Keratinocyte (primary cell): Measurements from ENCODE around the gene CDT1. TPM values are rescaled to one million over a fixed set of nuclear protein-coding genes. Genes with fewer than 3 reads are reported as not detected.

Experiments used
- DNase-seq: peaks from one replicate; pipeline ENCODE4 v3.0.0-alpha.2; 2011; ENCODE audit warnings: low read depth, missing footprints, low spot score
- FAIRE-seq: peaks from 2 replicates; lab custom pipeline; 2011; peaks lifted over from hg19 to GRCh38; lab: Jason Lieb, UNC
- H2AFZ ChIP-seq: 2 replicates; pipeline ENCODE4 v1.6.0; 2012; ENCODE audit warnings: low read length, control low read depth, inconsistent platforms; ENCODE audit not compliant: control insufficient read depth
- H3K27ac ChIP-seq: 2 replicates; pipeline ENCODE4 v1.5.1; 2011; ENCODE audit warnings: low read length; ENCODE audit not compliant: control insufficient read depth, insufficient read depth
- H3K27me3 ChIP-seq: 3 replicates; pipeline ENCODE4 v1.6.0; 2011; ENCODE audit warnings: low read length; ENCODE audit not compliant: control insufficient read depth, insufficient read depth; ENCODE audit errors: extremely low read depth
- H3K36me3 ChIP-seq, 2 experiments: 2 replicates in 1 of 2; 3 replicates in 1 of 2; pipeline ENCODE4 v1.5.1; 2011; ENCODE audit warnings: low read length in 2 of 2, mild to moderate bottlenecking in 1 of 2; ENCODE audit not compliant: control insufficient read depth in 2 of 2, insufficient read depth in 2 of 2; ENCODE audit errors: extremely low read depth in 1 of 2
- H3K4me1 ChIP-seq: 3 replicates; pipeline ENCODE4 v1.5.1; 2011; ENCODE audit warnings: low read length; ENCODE audit not compliant: control insufficient read depth, insufficient read depth; ENCODE audit errors: extremely low read depth
- H3K4me2 ChIP-seq: 3 replicates; pipeline ENCODE4 v1.6.0; 2011; ENCODE audit warnings: low read depth, low read length; ENCODE audit not compliant: control insufficient read depth, insufficient read depth; ENCODE audit errors: extremely low read depth
- H3K4me3 ChIP-seq, 3 experiments: fragments of 200-600 bp in 1 of 3; sonication (generic) in 1 of 3; 2 replicates in 2 of 3; 3 replicates in 1 of 3; pipeline ENCODE4 v1.5.1; 2011 to 2016; ENCODE audit warnings: low read length in 3 of 3, mild to moderate bottlenecking in 3 of 3, control low read depth in 2 of 3, inconsistent platforms in 1 of 3, low read depth in 1 of 3, mixed read lengths in 1 of 3, mixed run types in 1 of 3, moderate library complexity in 1 of 3; ENCODE audit not compliant: control insufficient read depth in 2 of 3, insufficient read depth in 2 of 3; ENCODE audit errors: extremely low read depth in 1 of 3
- H3K79me2 ChIP-seq: 2 replicates; pipeline ENCODE4 v1.6.0; 2012; ENCODE audit warnings: low read length; ENCODE audit not compliant: control insufficient read depth, insufficient read depth
- H3K9ac ChIP-seq: 3 replicates; pipeline ENCODE4 v1.6.0; 2011; ENCODE audit warnings: low read length; ENCODE audit not compliant: control insufficient read depth, insufficient read depth; ENCODE audit errors: extremely low read depth
- H3K9me1 ChIP-seq: 3 replicates; pipeline ENCODE4 v1.6.0; 2011; ENCODE audit warnings: low read length; ENCODE audit not compliant: control insufficient read depth, insufficient read depth; ENCODE audit errors: extremely low read depth
- H3K9me3 ChIP-seq: 2 replicates; pipeline ENCODE4 v1.5.1; 2012; ENCODE audit warnings: low read depth, low read length; ENCODE audit not compliant: control insufficient read depth
- H4K20me1 ChIP-seq: 3 replicates; pipeline ENCODE4 v1.6.0; 2011; ENCODE audit warnings: low read length; ENCODE audit not compliant: control insufficient read depth, insufficient read depth; ENCODE audit errors: extremely low read depth
- CTCF ChIP-seq, 3 experiments: IDR thresholded peaks in 1 of 3; conservative IDR thresholded peaks in 1 of 3; optimal IDR thresholded peaks in 1 of 3; 2 replicates in 2 of 3; 3 replicates in 1 of 3; pipeline versions ENCODE3 to v1.5.1; 2011; ENCODE audit warnings: low read length in 3 of 3, mild to moderate bottlenecking in 3 of 3, moderate library complexity in 2 of 3, control low read depth in 1 of 3, inconsistent platforms in 1 of 3; ENCODE audit not compliant: insufficient read depth in 2 of 3; ENCODE audit errors: extremely low read depth in 1 of 3
- EZH2 ChIP-seq: IDR thresholded peaks from one replicate; pipeline ENCODE4 v1.6.1; 2012; ENCODE audit warnings: inconsistent platforms, mild to moderate bottlenecking, low read length, moderate library complexity
- dilution Hi-C: fragments of 300-500 bp; cut with MboI; formaldehyde crosslinking; loops from one replicate; pipeline ENCODE4 v1.7.0; 2020; ENCODE audit warnings: low sequenced_read_pairs; ENCODE audit not compliant: extremely low pct_ligation_motif_present
- polyA plus RNA-seq, 5 experiments: library from polyadenylated mRNA; depleted of rRNA in 3 of 5; stranded (reverse) in 3 of 5; stranded (forward) in 1 of 5; unstranded in 1 of 5; fragments of >200 nt; gene quantifications; 1 replicate in 1 of 5; 2 replicates in 3 of 5; 3 replicates in 1 of 5; pipeline versions ENCODE4 v1.2.1 to v1.2.3, GENCODE V29; 2011 to 2012; ENCODE audit warnings: missing spikeins in 2 of 5, low read depth in 1 of 5, low replicate concordance in 1 of 5

Gene CDT1
- polyA plus RNA-seq, 1 donor (not counting 4 experiments of a cell fraction or from before 2014, with no cell fraction given): 2.0 TPM

DNA sequence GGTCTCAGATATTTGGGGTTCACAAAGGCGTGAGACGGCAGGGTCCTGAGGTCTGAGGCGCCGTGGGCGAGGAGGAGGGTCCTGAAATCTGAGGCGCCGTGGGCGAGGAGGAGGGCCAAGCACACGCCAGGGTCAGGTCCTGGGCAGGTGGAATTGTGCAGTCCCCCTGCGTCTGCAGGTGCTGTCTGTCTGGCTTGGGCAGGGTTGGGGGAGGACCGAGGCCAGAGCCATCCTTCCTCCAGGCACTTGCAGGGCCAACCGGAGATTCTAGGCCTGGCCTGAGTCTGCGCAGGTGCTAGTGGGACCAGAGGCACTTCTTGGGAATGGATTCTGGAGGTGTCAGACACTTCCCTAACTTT lies 10.5 kb downstream of the CDT1 start:
- dilution Hi-C loops: no loop called here
- H3K4me3 ChIP-seq: no peak overlapping the region

DNA sequence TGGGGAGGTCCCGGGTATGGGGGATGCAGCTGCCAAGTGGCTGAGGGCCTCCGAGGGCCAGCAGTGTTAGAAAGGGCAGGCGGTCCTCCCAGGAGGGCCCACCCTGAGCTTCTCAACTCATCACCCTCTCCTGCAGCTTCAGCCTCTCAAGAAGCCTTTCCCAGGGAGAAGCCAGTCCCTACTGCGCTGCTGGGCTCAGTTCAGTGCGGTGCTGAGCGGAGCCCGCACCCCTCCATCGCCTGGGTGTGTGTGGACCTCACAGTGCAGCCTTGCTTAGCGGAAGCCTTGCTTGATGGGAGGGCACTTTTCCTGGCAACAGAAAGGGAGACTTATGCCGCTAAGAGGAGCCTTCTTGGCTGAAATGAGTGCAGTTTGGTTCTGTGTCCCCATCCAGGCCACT lies 11.6 kb downstream of the CDT1 start:
- Histone ChIP-seq H3K79me2 (peaks cover 10% of the 10 kb centered on the region), H3K4me3 (no peak overlapping the region), H3K27me3 (no peaks in the 10 kb centered on the region), H2AFZ (no peak overlapping the region), H3K4me2 (no peak overlapping the region), H4K20me1 (no peaks in the 10 kb centered on the region), H3K9me1 (no peaks in the 10 kb centered on the region), H3K9ac (no peak overlapping the region), H3K36me3 (peaks cover 0 to under 1% of the 10 kb centered on the region in 2 experiments), H3K9me3 (no peaks in the 10 kb centered on the region), H3K27ac (no peak overlapping the region), H3K4me1 (peaks cover 26% of the 10 kb centered on the region)
- no peak for FAIRE-seq
- TF ChIP-seq EZH2 (no peak), CTCF (optimal IDR thresholded peaks at IDR 0.05 in 1 of 3, IDR thresholded peaks at IDR 0.05 in 1 of 3, conservative IDR thresholded peaks at IDR 0.05 in 1 of 3; ENCODE audit: extremely low read depth in 1 of 3, insufficient read depth in 2 of 3, low read length in 3 of 3) (no peak)
- dilution Hi-C loops: no loop called here
- DNase-seq: no peak

More for the DNA sequence above, 10.5 kb downstream of the CDT1 start:
- no peaks in the 10 kb centered on the region for H3K9me3 ChIP-seq
- FAIRE-seq (no peak), DNase-seq (no peak)
- H3K79me2 ChIP-seq: peaks cover 19% of the 10 kb centered on the region
- peaks cover 5 to 10% of the 10 kb centered on the region in 2 experiments for H3K36me3 ChIP-seq
- no peaks in the 10 kb centered on the region for H3K27me3 ChIP-seq
- H3K9ac ChIP-seq: no peak overlapping the region
- H3K4me1 ChIP-seq: peaks cover 33% of the 10 kb centered on the region
- peaks cover 4% of the 10 kb centered on the region for H3K9me1 ChIP-seq
- H4K20me1 ChIP-seq: no peaks in the 10 kb centered on the region
- TF ChIP-seq CTCF (optimal IDR thresholded peaks at IDR 0.05 in 1 of 3, IDR thresholded peaks at IDR 0.05 in 1 of 3, conservative IDR thresholded peaks at IDR 0.05 in 1 of 3; ENCODE audit: extremely low read depth in 1 of 3, insufficient read depth in 2 of 3, low read length in 3 of 3) (no peak), EZH2 (no peak)
- H3K27ac ChIP-seq: no peak overlapping the region
- no peak overlapping the region for H3K4me2 ChIP-seq
- H2AFZ ChIP-seq: no peak overlapping the region
